GM12873 (cell line): ENCODE data around the gene ARPC3.

Experiments used
- CTCF ChIP-seq: IDR thresholded peaks from 2 replicates; pipeline ENCODE4 v1.5.1; 2012; ENCODE audit warnings: low read depth, mild to moderate bottlenecking, moderate library complexity, low read length, control low read depth; ENCODE audit not compliant: insufficient read depth; ENCODE audit errors: missing control alignments

ARPC3 gene

GRCh38 chr12:110424237-110424636, 25.9 kb downstream of the ARPC3 start:
- TF ChIP-seq CTCF = no peak

- no peak for TF ChIP-seq CTCF
These were observed 28.4 kb downstream of the ARPC3 start for GRCh38 chr12:110421701-110422100.

- TF ChIP-seq CTCF = no peak
These were observed 28.9 kb downstream of the ARPC3 start for GRCh38 chr12:110421159-110421661.

GRCh38 chr12:110403976-110404682, 46.0 kb downstream of the ARPC3 start:
- no peak for TF ChIP-seq CTCF

- no peak for TF ChIP-seq CTCF
These were observed 46.8 kb downstream of the ARPC3 start, which contains the start of gene ANAPC7 for GRCh38 chr12:110403146-110403975. TSS of gene ANAPC7 (minus strand) at chr12:110403708. CDS start at chr12:110403627, 81 bp downstream.
